Measurements from ENCODE around the gene CDADC1.
"Not testable (repeated sequence)": the region's sequence is repeated elsewhere in the genome, so short reads cannot be mapped to it uniquely, and the experiment has no call there.

The CDADC1 gene

GRCh38 chr13:49319951-49320350 is 72.2 kb downstream of the CDADC1 start:
- no peak for DNase-seq

GRCh38 chr13:49320975-49321374 is 73.2 kb downstream of the CDADC1 start:
- no peak for DNase-seq

GRCh38 chr13:49322702-49323101 is 75.0 kb downstream of the CDADC1 start:
- no peak for DNase-seq

- no peak for DNase-seq
Measured at GRCh38 chr13:49323344-49323743, 75.6 kb downstream of the CDADC1 start.

- no peak for DNase-seq
Measured at GRCh38 chr13:49326222-49326917, 78.6 kb downstream of the CDADC1 start.

- not testable (repeated sequence) for DNase-seq
Measured at GRCh38 chr13:49327145-49327544, 79.4 kb downstream of the CDADC1 start.

- no peak for DNase-seq
Measured at GRCh38 chr13:49329831-49330545, 82.3 kb downstream of the CDADC1 start.

GRCh38 chr13:49330546-49330864 is 82.8 kb downstream of the CDADC1 start:
- DNase-seq = no peak

- no peak for DNase-seq
Measured at GRCh38 chr13:49336655-49337054, 88.9 kb downstream of the CDADC1 start.

GRCh38 chr13:49340161-49340560 is 92.4 kb downstream of the CDADC1 start:
- no peak for DNase-seq

GRCh38 chr13:49341517-49341916 is 93.8 kb downstream of the CDADC1 start:
- no peak for DNase-seq

GRCh38 chr13:49341941-49342340 is 94.2 kb downstream of the CDADC1 start:
- no peak for DNase-seq

GRCh38 chr13:49342454-49342853 is 94.7 kb downstream of the CDADC1 start:
- DNase-seq = no peak
